ENCODE results near the gene RTP5.

DNA sequence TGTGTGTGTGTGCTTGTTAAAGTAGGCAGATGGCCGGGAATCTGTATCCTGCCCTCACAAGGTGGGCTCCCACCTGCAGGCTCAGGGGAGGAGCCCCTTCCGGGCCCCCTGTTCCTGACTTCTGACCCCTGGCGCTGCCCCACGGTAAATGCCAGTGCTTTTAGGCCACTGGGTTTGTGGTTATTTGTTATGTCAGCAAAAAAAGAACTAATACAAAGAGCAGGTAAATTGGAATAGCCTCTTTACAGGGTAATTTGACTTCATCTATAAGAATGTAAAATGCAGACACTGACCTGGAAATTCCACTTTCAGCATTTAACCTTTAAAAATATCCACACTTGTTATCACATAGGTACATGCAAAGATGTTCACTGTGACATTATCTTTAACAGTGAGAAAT is 44.2 kb downstream of the RTP5 start:
- TF ChIP-seq EZH2phosphoT487 (IDR thresholded peaks at IDR 0.05; ENCODE audit: insufficient read depth, low read depth) (no peak), EZH2 (IDR thresholded peaks at IDR 0.05; ENCODE audit: insufficient read depth, poor library complexity, severe bottlenecking) (no peak)

Measured in GM23248 (cell line).